CD1c-positive myeloid dendritic cell (primary cell): ENCODE results near the gene SMAP2.
A peak's percentile ranks its signal among the peaks of the same experiment; 100 is the strongest.
"Not testable (repeated sequence)": the region's sequence is repeated elsewhere in the genome, so short reads cannot be mapped to it uniquely, and the experiment has no call there.

Source experiments
- DNase-seq: peaks from one replicate; pipeline ENCODE4 v3.0.0-alpha.2; 2016; ENCODE audit errors: extremely low spot score

The SMAP2 gene

GRCh38 chr1:40373323-40374283 is at the start of gene SMAP2:
TSS of gene SMAP2 (plus strand) at chr1:40373727. CDS start at chr1:40374121, 394 bp downstream.
- peak; percentile 97 for DNase-seq

GRCh38 chr1:40331403-40331802 is 42.1 kb upstream of the SMAP2 start:
- DNase-seq, result not testable (repeated sequence)

DNA sequence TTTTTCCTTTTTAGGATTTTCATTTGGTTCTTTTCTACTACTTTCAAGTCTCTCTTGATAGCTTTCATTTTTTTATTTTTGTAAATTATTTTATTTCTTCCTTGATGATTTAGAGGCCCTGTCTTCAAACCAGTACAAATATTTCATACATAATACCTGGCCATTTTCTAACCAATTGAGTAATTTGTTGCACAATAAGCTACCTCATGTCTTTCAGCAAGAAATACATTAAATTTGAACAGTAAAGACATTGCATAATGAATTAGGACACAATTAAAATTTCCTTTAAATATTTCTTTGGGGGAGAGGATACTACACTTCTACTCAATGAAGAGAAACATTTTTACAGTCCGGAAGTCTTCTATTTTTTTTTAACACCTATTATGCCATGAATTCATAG is 40.8 kb upstream of the SMAP2 start:
- DNase-seq, result no peak

- DNase-seq, result no peak
These were observed 36.1 kb upstream of the SMAP2 start for GRCh38 chr1:40337443-40337842.

- peak; percentile 83 for DNase-seq
These were observed 34.6 kb upstream of the SMAP2 start for GRCh38 chr1:40338745-40339419.

DNA sequence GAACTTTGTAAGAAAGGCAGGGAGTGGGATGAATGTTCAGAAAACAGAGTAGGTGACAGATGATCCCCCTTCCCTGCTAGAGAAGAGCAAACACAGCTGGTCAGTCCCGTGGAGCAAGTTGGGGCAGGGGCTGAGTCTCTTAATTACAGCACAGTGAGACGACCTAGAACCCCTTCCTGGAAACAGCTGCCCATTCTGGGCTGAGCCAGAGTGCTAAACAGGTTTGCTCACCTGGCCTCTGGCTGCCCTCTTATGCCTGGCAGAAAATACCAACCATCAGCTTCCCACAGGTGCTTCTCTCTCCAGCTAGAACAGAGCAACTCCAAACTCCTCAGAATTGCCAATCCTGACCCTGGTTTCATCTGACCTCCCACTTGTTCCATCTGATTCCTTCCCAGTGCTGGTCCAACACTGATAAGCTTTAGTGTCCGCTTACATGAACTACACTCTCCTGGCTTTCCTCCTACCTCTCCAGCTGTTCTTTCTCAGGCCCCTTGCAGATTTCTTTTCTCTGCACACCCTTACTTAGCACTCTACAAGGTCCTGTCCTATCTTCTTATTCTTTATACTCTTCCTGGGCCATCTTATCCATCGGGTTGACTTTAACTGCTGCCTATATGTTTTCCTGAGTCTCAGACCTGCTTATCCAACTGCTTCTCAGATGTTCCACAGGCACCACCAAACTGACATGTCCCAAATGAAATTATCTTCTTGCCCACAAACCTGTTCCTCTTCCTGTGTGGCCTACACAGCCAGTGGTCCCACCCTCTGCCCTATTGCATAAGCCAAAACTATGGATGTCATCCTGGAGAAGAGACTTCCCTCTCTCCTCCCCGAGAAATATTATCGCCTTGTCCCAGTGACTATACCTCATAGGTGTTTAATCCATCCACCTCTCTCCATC is 33.9 kb upstream of the SMAP2 start:
- peak; percentile 71 for DNase-seq

- peak; percentile 51 for DNase-seq
These were observed 31.8 kb upstream of the SMAP2 start for GRCh38 chr1:40341491-40342380.

GRCh38 chr1:40342381-40342717 is 31.2 kb upstream of the SMAP2 start:
- not testable (repeated sequence) for DNase-seq

- peak; percentile 87 for DNase-seq
These were observed 28.9 kb upstream of the SMAP2 start for GRCh38 chr1:40344597-40344996.

- DNase-seq, result peak; percentile 36
These were observed 23.1 kb upstream of the SMAP2 start for GRCh38 chr1:40350391-40350790.

- no peak for DNase-seq
These were observed 22.4 kb upstream of the SMAP2 start for GRCh38 chr1:40351124-40351523.

DNA sequence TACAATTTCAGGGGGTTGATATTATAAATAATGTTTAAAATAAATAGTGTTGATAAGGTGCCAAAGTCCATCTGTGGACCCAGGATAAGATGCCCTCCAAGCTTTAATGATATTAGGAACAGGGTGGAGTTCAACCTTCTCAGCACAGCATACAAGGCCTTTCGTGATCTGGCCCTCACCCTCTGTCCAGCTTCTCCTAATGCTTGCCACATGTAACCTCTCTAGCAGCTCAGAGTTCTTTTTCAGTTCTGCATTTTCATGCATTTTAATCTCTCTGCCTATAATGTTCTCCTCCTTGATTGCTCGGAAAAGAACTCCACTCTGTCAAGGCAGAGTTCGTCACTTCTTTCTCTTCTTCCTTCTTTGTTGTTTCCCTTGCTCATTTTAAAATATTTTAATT is 21.4 kb upstream of the SMAP2 start:
- DNase-seq, result peak; percentile 85

DNA sequence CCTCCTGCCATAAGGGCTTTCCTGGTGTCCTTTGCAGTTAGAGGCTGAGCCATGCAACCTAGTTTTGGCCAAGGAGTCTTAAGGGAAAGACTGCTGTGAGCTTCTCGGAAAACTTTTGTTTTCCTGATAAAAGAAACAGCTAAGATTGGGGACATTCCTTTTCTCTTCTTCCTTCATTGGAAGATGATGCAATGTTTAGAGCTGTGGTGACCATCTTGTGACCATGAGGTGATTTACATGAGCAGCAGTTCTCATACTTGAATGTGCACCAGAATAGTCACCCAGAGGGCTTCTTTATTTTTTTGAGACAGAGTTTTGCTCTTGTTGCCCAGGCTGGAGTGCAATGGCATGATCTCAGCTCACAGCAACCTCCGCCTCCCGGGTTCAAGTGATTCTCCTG is 20.4 kb upstream of the SMAP2 start:
- DNase-seq, result peak; percentile 71

DNA sequence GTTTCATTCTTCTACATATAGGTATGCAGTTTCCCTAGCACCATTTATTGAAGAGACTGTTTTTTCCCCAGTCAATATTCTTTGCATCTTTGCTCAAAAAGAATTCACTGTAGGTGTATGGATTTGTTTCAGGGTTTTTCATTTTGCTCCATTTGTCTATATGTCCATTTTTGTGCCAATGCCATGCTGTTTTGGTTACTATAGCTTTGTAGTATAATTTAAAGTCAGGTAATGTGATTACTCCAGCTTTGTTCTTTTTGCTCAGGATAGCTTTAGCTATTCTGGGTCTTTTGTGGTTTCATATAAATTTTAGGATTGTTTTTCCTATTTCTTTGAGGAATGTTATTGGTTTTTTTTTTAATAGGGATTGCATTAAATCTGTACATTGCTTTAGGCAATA is 15.9 kb upstream of the SMAP2 start:
- no peak for DNase-seq

DNA sequence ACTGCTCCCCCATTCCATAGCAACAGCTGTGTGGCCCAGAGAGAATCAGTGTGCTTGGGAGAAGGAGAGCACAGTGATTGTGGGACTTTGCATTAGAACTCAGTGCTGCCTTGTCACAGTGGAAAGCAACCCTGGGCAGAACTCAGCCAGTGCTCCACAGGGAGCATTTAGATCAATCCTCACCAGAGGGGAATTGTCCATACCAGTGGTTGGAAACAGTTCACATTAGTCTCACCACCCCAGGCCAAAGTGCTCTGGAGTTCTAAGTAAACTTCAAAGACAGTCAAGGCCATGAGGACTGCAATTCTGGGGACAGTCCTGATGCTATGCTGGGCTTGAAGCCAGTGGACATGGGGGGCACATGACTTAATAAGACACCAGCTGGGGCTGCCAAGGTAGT is 12.9 kb upstream of the SMAP2 start:
- DNase-seq, result no peak

DNA sequence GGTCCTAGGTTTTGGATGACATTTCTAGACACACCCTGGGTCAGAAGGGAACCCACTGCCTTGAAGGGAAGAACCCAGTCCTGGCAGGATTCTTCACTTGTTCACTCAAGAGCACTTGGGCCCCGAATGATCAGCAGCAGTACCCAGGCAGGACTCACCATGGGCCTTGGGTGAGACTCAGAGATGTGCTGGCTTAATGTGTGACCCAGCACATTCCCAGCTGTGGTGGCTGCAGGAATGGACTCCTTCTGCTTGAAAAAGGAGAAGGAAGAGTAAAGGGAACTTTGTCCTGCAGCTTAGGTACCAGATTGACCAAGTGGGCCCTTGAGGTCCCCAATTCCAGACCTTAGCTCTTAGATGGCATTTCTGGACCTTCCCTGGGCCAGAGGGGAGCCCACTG is 12.3 kb upstream of the SMAP2 start:
- DNase-seq, result peak; percentile 43

GRCh38 chr1:40361637-40362036 is 11.9 kb upstream of the SMAP2 start:
- DNase-seq, result no peak

DNA sequence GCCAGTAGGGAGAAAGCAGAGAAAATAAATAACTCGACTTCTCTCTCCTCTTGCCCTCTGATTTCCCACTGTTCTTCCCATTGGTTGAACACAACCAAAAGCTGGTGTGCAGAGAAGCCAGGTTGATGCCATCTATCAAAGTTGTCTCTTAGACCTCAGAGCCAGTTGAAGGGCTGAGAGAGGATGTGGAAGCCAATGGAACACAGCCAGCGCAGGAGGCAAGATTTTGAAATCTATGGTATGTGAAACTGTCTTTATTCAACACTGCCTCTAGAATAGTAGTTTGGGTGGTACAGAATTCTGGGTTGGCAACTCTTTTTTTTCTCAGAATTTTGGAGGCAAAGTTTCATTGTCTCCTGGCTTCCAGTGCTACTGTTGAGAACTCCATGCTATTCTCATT is 11.3 kb upstream of the SMAP2 start:
- no peak for DNase-seq

DNA sequence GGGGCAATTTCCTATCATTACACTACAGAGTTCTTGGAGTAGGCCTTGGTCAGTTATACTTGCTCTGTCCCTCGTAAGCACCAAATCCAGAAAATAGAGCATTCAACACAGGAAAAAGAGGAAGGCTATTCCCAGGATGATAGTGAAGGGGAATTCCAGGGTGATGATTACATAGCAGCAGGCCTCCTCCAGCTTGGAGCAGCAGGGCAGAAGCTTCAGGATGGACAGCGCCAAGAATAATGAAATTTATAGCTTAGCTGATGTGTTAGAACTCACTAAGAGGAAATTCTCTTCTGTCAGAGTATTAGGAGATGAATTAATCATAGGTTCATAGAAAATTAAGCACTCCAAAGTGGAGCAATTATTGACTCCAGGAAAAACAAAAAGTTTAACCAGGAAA is 10.8 kb upstream of the SMAP2 start:
- no peak for DNase-seq

DNA sequence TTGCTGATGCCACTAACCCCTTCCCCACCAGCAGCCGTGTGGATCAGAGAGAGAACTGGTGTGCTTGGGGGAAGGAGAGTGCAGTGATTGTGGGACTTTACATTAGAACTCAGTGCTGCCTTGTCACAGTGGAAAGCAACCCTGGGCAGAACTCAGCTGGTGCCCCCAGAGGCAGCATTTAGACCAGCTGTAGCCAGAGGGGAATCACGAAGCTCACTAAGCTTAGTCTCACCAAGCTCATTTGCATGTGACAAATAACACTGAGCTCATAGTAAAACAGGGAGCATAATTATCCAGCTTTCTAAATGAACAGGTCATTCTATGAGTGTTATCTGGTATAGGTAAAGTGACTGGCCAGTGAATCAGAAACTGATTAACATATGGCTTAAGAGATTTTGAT is 9.8 kb upstream of the SMAP2 start:
- no peak for DNase-seq

GRCh38 chr1:40371707-40372258 is 1.7 kb upstream of the SMAP2 start:
- no peak for DNase-seq
